Testis (tissue), 2 donors: Measurements from ENCODE around the gene ACAA2.

Source experiments
- POLR2A ChIP-seq: fragments of 450-650 bp; IDR thresholded peaks from one replicate; pipeline ENCODE4 v1.6.1; 2017; ENCODE audit warnings: antibody characterized with exemption, mild to moderate bottlenecking, moderate library complexity
- TF ChIP-seq, protein P1 (sequence below), 3 experiments: fragments of 450-650 bp in 2 of 3; fragments of 200-600 bp in 1 of 3; sonication (generic) in 1 of 3; IDR thresholded peaks; one replicate each; pipeline ENCODE4 v1.5.1; 2016 to 2019; ENCODE audit warnings: antibody characterized with exemption in 3 of 3, mild to moderate bottlenecking in 2 of 3, moderate library complexity in 1 of 3

DNA sequence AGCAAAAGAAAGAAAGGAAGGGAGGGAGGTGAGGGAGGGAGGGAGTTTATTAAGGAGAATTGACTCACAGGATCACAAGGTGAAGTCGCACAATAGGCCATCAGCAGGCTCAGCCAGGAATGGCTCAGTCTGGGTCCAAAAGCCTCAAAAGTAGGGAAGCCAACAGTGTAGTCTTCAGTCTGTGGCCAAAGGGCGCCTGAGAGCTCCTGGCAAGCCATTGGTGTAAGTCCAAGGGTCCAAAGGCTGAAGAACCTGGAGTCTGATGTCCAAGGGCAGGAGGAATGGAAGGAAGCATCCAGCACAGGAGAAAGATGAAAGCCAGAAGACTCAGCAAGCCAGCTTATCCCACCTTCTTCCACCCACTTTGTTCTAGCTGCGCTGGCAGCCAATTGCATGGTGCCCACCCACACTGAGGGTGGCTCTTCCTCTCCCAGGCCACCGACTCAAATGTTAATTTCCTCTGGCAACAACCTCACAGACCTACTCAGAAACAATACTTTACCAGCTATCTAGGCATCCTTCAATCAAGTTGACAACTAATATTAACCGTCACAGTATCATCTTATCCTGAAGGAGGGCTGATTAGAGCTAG is 5.8 kb upstream of the ACAA2 start:
- TF ChIP-seq, protein P1, sequence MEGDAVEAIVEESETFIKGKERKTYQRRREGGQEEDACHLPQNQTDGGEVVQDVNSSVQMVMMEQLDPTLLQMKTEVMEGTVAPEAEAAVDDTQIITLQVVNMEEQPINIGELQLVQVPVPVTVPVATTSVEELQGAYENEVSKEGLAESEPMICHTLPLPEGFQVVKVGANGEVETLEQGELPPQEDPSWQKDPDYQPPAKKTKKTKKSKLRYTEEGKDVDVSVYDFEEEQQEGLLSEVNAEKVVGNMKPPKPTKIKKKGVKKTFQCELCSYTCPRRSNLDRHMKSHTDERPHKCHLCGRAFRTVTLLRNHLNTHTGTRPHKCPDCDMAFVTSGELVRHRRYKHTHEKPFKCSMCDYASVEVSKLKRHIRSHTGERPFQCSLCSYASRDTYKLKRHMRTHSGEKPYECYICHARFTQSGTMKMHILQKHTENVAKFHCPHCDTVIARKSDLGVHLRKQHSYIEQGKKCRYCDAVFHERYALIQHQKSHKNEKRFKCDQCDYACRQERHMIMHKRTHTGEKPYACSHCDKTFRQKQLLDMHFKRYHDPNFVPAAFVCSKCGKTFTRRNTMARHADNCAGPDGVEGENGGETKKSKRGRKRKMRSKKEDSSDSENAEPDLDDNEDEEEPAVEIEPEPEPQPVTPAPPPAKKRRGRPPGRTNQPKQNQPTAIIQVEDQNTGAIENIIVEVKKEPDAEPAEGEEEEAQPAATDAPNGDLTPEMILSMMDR (IDR thresholded peaks at IDR 0.05): no peak
- TF ChIP-seq POLR2A: no peak
